Measurements from ENCODE around the gene SLIT3.
"Not testable (repeated sequence)": the region's sequence is repeated elsewhere in the genome, so short reads cannot be mapped to it uniquely, and the experiment has no call there.

SLIT3 gene

DNA sequence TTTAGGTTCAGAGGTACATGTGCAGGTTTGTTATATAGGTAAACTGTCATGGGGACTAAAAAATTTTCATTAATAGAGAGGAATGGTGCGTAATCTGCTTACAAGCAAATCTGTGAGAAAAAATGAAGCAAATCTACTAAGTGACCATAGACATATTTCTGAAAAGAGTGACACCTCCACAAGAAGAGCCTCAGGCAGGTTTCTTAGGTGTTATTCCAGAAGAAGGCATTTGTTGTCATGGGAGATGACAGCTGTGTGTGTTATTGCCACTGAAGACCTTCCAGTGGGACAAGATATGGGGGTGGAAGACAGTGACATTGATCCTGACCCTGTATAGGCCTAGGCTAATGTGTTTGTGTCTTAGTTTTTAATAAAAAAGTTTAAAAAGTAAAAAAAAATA is 652.9 kb downstream of the SLIT3 start:
- DNase-seq (ENCODE audit: low read depth in 3 of 3) = no peak

DNA sequence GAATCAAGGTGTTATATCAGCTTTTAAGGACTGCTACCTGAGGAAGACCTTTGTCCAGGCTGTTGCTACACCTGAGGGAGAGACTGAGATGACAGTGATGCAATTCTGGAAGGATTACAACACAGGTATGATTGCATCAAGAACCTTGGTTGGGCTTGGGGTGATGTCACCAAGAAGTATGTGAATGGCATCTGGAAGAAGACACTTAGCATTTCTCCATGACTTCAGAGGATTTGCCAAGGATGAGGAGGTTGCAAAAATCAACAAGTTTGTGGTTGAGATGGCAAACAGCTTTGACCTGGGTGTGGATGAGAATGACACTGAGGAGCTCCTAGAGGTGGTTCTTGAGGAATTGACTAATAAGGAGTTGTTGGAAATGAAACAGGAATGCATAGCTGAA is 653.9 kb downstream of the SLIT3 start:
- DNase-seq (ENCODE audit: low read depth in 3 of 3) = no peak

DNA sequence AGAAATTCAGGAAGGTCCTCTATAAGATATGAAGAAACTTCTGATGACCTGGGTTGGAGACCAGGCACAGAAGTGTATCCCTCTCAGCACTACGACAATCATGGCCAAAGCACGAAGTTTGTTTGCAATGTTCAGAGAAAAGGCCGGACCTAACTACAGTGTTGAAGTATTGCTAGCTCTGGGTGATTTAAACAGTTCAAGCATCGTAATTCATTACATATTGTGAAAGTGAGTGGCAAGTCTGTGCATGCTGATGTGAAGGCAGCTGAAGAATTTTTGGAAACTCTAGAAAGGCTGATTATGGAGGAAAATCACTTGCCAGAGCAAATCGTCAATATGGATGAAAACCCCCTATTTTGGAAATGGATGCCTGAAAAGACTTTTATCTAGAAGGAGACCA is 654.6 kb downstream of the SLIT3 start:
- DNase-seq (ENCODE audit: low read depth in 3 of 3) = no peak

DNA sequence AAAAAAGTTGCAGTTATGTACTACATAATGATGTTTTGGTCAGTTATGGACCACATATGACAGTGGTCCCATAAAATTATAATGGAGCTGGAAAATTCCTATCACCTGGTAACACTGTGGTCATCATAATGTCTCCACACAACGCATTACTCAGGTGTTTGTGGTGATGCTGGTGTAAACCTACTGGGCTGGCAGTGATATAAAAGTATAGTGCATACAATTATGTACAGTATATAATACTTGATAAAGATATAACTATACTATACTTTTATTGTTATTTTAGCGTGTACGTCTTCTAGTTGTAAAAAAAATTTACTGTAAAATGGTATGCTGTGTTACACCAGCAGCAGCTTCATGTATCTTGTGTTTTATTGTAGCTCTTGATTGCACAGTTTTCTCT is 655.7 kb downstream of the SLIT3 start:
- DNase-seq (ENCODE audit: low read depth in 3 of 3) = no peak

DNA sequence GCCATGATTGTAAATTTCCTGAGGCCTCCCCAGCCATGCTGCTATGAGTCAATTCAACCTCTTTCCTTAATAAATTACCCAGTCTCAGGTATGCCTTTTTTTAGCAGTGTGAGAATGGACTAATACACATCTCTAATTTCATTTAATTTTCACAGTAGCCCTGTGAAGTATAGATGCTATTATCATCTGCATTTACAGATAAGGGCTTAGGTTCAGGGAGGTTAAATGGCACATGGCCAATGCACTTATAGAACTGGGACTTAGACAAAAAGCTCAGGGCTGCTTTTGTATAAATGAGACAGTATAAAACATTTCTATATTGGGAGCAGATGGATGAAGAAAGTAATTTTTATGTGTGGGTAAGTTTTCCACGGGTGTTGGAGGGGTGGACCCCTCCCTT is 658.9 kb downstream of the SLIT3 start:
- DNase-seq (ENCODE audit: low read depth in 3 of 3) = no peak

DNA sequence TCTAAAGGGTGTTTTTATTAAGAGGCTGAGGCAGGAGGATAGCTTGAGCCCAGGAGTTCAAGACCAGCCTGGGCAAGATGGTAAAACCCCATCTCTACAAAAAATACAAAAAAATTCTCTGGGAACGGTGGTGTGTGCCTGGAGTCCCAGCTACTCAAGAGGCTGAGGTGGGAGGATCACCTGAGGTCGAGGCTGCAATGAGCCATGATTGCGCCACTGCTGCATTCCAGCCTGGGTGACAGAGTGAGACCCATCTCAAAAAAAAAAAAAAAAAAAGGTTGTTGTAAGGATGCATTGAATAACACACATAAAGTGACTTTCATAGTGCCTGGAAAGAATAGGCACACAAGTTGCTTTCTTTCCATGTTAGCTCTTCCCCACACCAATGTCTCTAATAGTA is 662.1 kb downstream of the SLIT3 start:
- DNase-seq (ENCODE audit: low read depth in 3 of 3) = not testable (repeated sequence)

DNA sequence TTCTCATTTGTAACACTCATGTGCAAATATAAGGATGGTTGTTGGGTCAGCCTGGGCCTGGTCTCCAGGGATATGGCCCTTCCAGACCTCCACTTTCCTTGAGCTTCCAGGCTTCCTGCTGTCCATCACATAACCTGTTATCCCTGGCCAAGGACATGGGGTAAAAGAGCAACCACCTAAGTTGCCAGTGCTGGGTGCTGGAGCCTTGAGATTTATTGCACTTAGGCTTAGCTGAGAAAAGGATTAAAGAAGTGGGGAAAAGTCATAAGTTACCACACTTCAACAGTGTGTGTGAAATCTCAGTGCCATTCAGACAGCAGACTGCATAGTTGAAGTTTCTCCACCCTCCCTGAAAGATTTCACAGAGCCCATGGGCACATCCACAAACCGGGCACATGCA is 663.1 kb downstream of the SLIT3 start:
- no peak for DNase-seq (ENCODE audit: low read depth in 3 of 3)

DNA sequence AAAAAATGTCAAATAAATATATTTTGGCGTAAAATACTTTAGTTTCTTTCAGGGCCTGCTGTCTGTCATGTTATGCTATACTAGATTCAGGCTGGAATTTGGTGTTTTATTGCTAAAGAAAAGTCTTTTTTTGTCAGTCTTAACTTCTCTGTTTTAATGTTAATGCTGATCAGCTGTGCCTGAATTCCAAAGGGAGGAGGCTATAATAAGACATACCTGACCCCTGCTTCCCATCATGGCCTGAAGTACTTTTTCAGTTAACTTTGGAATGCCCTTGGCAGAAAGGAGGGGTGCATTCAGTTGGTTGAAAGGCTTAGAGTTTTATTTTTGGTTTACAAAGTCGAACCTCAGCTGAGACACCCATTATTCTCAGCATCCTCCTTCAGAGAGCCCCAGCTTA is 663.7 kb downstream of the SLIT3 start:
- DNase-seq (ENCODE audit: low read depth in 3 of 3) = no peak

DNA sequence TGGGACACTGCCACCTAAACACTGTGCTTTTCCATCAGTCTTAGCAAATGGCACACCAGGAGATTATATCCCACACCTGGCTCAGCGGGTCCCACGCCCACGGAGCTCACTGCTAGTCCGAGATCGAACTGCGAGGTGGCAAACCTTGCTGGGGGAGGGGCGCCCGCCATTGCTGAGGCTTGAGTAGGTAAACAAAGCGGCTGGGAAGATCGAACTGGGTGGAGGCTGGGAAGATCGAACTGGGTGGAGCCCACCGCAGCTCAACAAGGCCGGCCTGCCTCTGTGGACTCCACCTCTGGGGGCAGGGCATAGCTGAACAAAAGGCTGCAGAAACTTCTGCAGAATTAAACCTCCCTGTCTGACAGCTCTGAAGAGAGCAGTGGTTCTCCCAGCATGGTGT is 670.0 kb downstream of the SLIT3 start:
- not testable (repeated sequence) for DNase-seq (ENCODE audit: low read depth in 3 of 3)

DNA sequence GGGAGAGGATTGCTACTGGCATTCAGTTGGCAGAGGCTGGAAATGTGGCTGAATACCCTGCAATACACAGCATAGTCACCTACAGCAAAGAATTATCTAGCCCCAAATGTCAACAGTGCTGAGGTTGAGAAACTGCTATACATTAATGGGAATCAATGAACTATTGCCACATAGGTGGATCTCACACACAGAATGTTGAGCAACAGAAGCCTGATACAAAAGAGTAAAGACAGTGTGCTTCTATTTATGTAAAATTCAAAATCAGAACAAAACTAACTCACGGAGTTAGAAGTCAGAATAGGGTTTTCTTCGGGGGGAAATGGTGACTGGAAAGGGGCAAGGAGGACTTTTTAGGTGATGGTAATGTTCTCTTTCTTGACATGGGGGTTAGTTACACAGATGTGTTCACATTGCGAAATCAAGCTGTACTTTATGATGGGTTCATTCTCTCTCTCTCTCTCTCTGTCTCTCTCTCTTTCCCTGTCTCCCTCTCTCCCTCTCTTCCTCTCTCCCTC is 676.0 kb downstream of the SLIT3 start:
- DNase-seq (ENCODE audit: low read depth in 3 of 3) = no peak

DNA sequence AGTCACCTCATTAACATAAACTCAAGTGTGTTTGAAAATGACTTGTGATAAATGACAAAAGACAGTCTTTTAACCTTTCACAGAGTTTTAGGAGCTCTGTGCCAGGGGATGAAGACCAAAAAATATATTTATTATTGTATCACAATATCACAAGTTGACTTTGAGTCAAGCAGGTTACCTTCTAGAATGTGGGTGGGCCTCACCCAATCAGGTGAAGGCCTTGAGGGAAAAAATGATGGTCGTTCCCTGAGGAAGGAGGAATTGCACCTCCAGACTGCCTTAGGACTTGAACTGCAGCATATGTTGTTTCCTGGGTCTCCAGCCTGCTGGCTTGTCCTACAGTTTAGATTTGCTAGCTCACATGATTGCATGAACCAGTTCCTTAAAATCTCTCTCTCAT is 680.1 kb downstream of the SLIT3 start:
- no peak for DNase-seq (ENCODE audit: low read depth in 3 of 3)

DNA sequence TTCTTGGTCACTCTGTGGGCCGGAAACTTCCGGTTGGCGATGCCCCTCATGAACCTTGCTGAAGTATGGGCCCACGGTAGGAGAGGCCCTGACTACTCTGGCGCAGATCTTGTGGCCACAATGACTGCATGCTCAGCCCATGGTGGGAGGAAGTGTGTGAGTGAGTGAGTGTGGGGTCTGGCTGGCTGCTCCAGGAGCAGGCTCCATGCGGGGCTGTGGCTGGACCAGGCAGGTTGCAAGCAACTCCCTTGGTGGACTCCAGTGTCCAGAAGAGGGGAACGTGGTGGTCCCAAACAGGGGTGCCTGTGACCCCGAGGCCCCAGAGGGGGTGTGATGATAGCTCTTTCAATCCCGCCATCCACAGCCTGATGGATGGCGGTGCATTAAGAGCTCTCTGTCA is 686.3 kb downstream of the SLIT3 start:
- DNase-seq (ENCODE audit: low read depth in 3 of 3) = no peak

DNA sequence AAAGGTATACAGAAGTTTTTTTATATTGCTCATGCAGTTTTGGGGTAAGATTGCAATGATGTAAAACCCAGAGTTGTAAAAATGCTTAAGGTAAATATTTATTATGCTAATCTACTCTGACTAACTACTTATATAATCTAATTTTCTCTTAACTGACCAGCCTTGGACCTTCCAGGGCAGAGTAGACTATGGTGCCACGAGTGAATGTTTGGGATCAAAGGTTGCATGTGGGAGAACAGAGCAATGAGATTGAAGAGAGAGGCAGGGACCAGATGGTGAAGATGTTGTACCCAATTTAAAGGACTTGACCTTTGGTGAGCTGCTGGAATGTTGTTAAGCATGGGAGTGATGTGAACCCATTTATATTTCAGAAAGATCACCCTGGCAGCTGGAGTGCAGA is 686.9 kb downstream of the SLIT3 start:
- no peak for DNase-seq (ENCODE audit: low read depth in 3 of 3)

DNA sequence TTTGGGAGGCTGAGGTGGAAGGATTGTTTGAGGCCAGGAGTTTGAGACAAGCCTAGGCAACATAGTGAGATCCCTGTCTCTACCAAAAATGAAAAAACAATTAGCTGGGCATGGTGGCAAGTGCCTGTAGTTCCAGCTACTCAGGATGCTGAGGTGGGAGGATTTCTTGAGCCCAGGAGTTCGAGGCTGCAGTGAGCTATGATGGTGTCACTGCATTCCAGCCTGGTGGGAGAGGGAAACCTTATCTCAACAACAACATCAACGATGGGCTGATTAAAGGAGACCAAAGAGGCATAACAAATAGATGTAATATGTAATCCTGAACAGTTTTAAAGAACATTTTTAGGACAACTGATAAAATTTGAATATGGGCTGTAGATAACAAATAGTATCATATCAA is 687.5 kb downstream of the SLIT3 start:
- no peak for DNase-seq (ENCODE audit: low read depth in 3 of 3)

DNA sequence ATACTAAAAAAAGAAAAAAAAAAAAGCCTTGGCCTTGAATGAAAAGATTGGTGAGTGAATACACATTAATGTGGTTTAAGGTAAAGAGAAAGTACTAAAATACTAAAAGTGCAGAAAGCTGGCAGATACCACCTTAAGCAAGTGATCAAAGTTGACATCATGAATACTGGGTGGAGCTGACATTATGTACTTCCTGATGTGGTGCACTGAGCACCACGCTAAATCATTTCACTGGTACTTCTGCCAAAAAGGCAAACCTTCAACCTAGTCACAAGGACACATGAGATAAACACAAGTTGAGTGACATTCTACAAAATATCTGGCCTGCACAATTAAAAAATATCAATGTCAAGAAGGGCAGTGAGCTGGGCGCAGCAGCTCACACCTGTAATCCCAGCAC is 687.9 kb downstream of the SLIT3 start:
- no peak for DNase-seq (ENCODE audit: low read depth in 3 of 3)

DNA sequence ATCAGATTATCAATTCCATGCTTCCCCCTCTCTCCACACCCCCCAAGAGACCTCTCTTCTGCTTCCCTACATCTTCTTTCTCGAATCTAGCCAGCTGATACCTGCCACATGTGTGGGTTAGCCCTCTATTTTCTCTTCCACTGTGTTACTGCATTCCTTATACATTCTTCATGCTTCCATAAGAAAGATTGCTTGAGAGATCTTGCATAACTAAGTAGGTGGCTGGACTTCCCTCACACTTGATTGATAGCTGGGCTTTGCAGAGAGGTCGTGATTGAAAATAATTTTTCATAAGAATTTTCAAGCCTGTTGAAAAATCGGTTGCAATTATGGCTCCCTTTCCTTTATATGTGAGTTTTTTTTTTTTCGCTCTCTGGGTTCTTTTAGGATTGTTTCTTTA is 688.8 kb downstream of the SLIT3 start:
- no peak for DNase-seq (ENCODE audit: low read depth in 3 of 3)

All from stimulated activated CD4-positive, alpha-beta T cell treated with anti-CD3 and anti-CD28 coated beads, TNF-alpha, amount 100 ng/mL, for 4 hours (primary cell).